Activated gamma-delta T cell treated with Interleukin-2 at 50 U/mL for 16 hours (primary cell): Measurements from ENCODE around the gene NT5C1A.

Experiments used
- DNase-seq: peaks from one replicate; pipeline ENCODE4 v3.0.0-alpha.2; 2020

The NT5C1A gene

DNA sequence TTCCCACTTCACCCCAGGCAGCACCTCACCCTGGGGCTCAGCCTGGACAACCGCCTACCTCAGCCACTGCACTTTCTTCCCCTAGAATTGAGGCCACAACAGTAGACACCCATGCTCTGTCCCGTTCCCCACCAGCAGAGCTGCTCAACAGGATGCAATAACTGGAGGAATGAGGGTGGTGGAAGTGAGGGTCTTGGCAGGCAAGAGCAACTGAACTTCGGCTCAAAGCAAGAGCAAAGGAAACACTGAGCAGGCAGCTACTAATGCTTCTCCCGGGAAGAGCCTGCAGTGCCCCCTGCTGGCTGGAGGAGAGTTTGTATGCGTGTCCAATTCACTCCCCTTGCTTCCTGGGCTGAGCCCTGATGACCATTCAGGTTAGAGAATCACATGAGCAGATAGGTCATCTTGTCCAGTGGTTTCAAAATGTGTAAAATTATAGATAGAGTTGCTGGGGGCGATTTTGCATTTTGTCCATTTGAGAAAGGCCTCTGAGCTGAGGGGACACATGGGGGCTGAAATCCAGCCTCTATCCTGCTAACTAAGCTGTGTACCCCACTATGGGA is 13.9 kb downstream of the NT5C1A start:
- DNase-seq = peak; percentile 51

DNA sequence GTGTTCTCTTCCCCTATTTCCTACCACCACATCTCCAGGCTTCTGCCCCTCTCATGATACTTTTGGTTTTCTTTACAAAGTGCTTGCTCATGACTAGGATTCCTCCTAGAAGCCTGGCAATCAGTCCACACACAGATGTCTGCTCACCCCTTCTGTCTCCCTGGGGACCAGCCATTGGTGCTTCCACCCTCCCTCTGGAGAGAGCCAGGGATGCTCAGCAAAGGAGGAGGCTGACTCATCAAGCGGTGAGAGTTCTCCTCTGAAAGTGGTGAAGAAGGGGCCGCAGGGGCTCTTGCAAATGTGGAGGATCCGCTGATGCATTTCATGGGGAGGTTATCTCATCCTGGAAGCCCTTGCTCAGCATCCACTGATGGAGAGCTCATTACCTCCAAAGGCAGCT is 14.5 kb downstream of the NT5C1A start:
- DNase-seq = no peak

GRCh38 chr1:39656391-39656790 is 15.5 kb downstream of the NT5C1A start:
- no peak for DNase-seq

GRCh38 chr1:39655578-39656268 is 16.2 kb downstream of the NT5C1A start:
- DNase-seq = no peak

DNA sequence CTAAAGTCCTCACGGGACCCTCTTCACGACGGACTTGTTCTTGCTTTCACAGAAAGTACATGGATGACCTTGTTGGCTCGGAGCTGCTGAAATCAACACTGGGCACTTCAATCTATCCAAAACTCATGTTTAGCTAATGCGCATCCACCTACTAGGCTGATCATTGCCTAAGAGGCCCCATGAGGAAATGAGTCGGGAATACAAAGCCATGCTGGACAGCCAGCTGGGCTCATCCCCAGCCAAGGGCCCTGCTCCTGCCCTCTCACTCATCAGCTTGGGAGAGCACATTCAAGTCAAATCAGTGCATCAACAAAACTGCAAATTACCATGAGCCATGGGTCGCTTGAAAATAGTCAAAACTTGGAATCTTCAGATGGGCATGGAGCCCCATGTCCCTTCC is 17.6 kb downstream of the NT5C1A start:
- no peak for DNase-seq

DNA sequence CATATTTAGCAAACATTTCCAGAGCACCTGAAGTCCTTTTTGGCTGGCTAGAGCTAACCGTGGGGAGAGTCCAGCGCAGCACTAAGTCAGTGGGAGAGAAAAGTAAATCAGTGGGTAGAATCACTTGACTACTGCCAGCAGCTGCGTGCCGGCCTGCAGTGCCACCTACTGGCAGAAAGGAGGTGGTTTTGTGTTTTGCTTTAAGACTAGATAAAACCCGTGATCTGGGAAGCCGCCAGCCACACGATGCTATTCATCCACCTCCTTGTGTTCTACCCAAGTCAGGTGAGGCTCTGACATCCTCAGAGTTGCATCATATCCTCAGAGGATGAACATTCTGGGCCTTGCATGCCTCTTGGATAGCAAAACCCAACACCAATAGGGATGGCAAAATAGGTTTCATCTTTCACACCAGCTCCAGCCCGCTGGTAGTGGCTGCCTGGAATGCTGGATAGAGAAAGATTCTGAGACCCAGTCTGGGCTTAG is 18.3 kb downstream of the NT5C1A start:
- peak; percentile 74 for DNase-seq

- DNase-seq = no peak
These were observed 19.4 kb downstream of the NT5C1A start for GRCh38 chr1:39652554-39652953.

- no peak for DNase-seq
These were observed 19.8 kb downstream of the NT5C1A start for GRCh38 chr1:39652105-39652504.

GRCh38 chr1:39650431-39650830 is 21.5 kb downstream of the NT5C1A start:
- no peak for DNase-seq

DNA sequence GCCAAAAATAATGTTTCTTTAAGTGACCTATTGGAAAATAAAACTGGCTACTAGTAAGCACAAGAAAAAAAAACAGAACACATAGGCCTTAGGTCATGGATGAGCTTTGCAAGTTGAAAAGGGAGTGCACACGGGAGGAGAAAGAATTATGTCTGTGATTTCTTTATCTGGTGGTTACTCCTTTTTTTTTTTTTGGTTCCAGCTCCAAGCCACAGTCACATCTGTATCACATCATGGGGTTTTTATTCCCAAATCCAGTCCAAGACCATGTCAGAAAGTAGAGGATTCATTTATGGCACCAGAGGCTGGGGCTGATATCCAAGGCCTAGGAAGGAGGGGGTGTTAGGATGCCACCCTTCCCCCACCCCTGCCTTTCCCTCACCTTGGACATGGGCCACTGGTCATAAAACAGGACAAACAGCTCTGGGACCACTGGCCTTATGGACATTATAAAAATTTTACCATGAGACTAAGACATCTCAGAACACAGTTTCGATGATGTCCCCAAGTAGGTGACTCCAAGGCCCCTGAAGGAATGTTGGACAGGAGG is 22.2 kb downstream of the NT5C1A start:
- no peak for DNase-seq

- no peak for DNase-seq
These were observed 23.4 kb downstream of the NT5C1A start for GRCh38 chr1:39648496-39648895.

GRCh38 chr1:39647247-39647646 is 24.7 kb downstream of the NT5C1A start:
- no peak for DNase-seq

DNA sequence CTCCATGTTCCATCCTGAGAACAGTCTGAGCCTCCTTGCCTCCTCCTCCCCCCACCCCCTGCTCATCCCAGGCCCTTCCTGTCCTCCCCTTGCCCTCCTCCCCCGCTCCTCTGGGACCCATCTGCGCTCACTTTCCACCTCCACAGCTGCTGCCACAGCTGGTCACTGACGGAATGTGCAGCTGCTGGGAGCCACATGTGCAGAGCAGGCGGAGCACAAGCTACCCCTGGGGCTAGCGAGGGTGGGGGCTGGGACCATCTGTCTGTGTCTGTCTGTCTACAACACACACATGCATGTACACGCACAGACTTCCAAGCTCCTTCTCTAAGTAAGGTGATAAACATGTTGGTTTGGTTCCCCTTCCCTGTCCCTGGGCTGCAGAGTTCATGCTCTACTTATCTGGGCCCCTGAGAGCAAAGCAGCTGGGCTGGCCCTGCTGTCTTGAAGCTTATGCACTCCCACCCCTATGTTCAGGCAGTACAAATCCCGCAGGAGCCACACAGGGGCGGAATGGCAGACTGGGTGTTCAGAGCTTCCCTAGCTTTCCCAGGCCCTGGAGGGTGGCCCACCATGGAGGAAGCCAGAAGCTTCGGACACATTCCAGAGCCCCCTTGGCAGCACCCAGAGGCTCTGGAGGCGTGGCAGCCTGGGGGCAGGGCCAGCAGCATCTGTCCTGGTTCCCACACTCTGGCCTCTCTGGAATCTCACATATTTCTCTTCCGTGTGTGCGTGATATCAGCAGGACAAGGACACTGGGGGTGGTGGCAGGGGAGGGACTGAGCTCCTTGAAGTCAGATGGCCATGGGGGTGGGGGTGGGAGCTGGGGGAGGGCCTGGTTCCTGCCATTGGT is 25.4 kb downstream of the NT5C1A start:
- DNase-seq = no peak

GRCh38 chr1:39645411-39646043 is 26.4 kb downstream of the NT5C1A start:
- DNase-seq = no peak

GRCh38 chr1:39643705-39644104 is 28.2 kb downstream of the NT5C1A start:
- DNase-seq = no peak

GRCh38 chr1:39642796-39643195 is 29.1 kb downstream of the NT5C1A start:
- DNase-seq = no peak

- DNase-seq = no peak
These were observed 31.0 kb downstream of the NT5C1A start for GRCh38 chr1:39640861-39641260.

DNA sequence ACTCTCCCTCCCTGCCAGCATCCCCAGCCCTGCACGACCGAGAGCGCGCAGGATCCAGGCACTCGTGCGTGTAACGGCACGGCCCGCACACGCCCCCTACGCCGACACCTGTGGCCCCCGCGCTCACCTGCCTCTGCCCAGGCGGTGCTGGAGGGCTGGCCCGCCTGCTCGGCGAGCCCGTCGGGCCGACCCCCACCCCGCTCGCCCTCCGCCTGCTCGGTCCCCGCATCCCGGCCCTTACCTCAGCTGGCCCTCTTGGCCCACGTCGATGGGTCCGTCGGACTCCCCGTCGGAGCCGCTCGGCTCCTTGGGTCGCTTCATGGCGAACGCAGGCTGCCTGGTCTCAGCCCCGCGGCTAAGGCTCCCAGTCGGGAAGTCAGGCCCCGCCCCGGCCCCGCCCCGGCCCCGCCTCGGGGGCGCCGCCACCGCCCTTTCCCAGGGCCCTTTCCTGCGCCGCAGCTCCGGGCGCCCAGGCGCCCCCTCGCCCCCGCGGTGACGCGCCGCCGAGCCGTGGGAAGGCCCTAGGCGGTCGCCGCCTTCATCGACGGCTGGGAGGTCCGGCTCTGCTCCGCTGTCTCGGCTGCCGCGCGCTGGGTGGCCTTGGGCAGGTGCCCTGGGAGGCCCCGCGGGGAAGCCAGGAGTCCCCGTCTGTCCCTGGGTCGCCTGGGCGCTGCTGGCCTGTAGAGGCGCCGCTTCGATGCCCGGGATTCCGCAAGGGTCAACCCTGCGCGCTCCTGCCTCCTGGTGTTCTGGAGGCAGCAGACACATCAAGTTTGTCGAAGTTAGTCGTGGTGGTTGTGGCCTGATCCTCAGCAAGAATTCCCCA is 32.4 kb downstream of the NT5C1A start, which contains the start of gene HEYL:
Gene HEYL (minus strand): TSS at position 339 of the 826 bp plus-strand sequence. CDS start 18 bp downstream, at position 321.
- DNase-seq = peak; percentile 24

- DNase-seq = no peak
These were observed 33.0 kb downstream of the NT5C1A start for GRCh38 chr1:39638965-39639304.

DNA sequence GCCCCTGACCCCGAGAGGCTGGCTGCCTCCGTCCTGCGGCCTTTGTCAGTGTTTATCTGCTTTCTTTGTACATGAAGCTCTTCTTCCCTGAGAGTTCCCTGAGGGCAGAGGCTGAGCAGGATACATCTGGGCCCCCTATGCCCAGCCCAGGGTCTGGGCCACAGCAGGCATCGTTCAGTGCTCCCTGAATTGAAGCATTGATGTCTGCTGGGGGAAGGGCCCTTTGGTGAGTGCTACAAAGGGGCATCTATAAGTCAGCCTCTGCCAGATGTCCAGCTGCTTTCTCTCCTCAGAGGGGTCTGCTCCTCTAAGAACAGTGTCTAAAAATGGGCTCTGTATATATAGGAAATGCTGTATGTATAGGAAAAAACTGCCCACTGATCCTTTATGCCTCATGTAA is 34.5 kb downstream of the NT5C1A start:
- DNase-seq = no peak

DNA sequence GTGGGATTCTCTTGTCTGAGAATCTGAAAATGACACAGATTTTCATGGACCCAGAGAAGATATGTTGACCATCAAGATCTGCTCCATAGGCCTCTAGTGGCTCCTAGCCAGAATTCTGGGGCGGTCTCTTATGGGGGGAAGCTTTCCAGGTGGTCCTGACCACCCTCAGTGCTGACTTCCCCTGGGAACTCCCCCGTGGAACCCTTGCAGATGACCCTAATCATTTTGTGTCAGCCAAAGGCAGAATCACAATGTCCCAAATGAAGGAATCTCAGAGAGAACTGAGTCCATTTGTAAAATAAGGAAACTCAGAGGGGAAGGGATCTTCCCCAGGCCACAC is 36.1 kb downstream of the NT5C1A start:
- no peak for DNase-seq

DNA sequence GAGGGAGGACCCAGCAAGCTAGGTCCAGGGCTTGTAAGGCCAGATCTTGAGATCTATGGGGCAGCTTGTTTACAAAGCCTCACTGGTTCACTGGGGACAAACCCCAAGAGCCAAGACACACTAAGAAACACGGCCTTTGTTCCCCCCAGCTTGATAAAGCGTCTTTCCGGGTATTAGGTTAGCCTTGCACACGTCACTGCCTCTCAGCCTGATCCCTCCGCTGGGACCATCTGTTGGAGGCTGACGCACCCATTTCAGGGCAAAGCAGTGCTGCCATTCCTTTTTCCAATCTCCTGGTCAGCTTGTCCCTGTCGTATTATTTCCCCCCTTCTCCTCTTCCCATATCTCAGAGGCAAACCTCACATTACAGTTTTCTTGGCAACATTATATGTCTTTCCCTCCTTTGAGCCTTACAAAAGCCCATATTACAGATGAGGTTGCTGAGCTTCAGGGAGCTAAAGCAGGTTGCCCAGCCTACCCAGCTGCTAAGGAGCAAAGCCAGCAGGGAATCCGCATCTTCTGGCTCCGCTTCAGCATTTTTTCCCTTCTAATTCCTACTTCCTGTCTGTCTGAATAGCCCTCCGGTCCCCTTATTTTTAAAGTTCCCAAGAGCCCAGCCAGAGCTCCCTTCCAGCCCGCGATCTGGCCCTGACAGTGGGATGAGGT is 36.6 kb downstream of the NT5C1A start:
- no peak for DNase-seq
